ENCODE data around the gene TMEM219.

- peak; percentile 73 to 89 (median 84) for TF ChIP-seq CTCF (IDR thresholded peaks at IDR 0.05)
- peak in 1 of 2 donors; percentile 9 for TF ChIP-seq POLR2A (IDR thresholded peaks at IDR 0.05)
Measured at GRCh38 chr16:30005341-30006094, 43.6 kb downstream of the TMEM219 start.
